ENCODE measurements around the gene CCDC177. TPM values are rescaled to one million over a fixed set of nuclear protein-coding genes. Genes with fewer than 3 reads are reported as not detected.

The CCDC177 gene
- total and polyA plus RNA-seq, 8 donors = 0.03 to 0.25 (median 0.18) TPM; not detected in 5

GRCh38 chr14:69535230-69535848, 39.3 kb downstream of the CCDC177 start:
- TF ChIP-seq POLR2AphosphoS5 (IDR thresholded peaks at IDR 0.05) (no peak), CTCF (IDR thresholded peaks at IDR 0.05) (peak in 3 of 7 experiments; percentile 29 to 46 (median 30))
- peak; percentile 37 to 78 for DNase-seq
- H3K4me1 ChIP-seq = peaks cover 4 to 10% (median 5%) of the 10 kb centered on the region in 4 donors
- H3K36me3 ChIP-seq = no peaks in the 10 kb centered on the region
- H3K4me3 ChIP-seq = no peak overlapping the region
- 0 to 5% (median 2%) methylated on average over 4 of the region's 4 CpGs for WGBS, 5 donors
- no peak overlapping the region for H3K27ac ChIP-seq
- intact Hi-C loops (cut with DNase I; ENCODE audit: low total_unique reads) = no loop called here
- peaks cover 0 to 16% (median 0%) of the 10 kb centered on the region in 3 donors for H3K27me3 ChIP-seq
- no peaks in the 10 kb centered on the region for H3K9me3 ChIP-seq

- peaks cover 0 to 37% (median 0%) of the 10 kb centered on the region in 3 donors for H3K27me3 ChIP-seq
- H3K9me3 ChIP-seq = no peaks in the 10 kb centered on the region
- DNase-seq = peak in 1 of 2 donors; percentile 82
- intact Hi-C loops (cut with DNase I; ENCODE audit: low total_unique reads) = no loop called here
- peak in 1 of 3 donors; percentile 16 for TF ChIP-seq POLR2AphosphoS5 (IDR thresholded peaks at IDR 0.05)
- TF ChIP-seq POLR2A (IDR thresholded peaks at IDR 0.05) = no peak
- H3K4me1 ChIP-seq = peaks cover 4 to 10% (median 5%) of the 10 kb centered on the region in 4 donors
- H3K4me3 ChIP-seq = no peak overlapping the region
- peak overlapping the region in 3 of 5 donors; percentile 18 to 40 (median 20) for H3K27ac ChIP-seq
- H3K36me3 ChIP-seq = no peaks in the 10 kb centered on the region
- 15 to 36% (median 24%) methylated on average over 3 of the region's 3 CpGs for WGBS, 5 donors
Observed at GRCh38 chr14:69532561-69533340, 41.9 kb downstream of the CCDC177 start.

- TF ChIP-seq EP300 (IDR thresholded peaks at IDR 0.05) (no peak), POLR2AphosphoS5 (IDR thresholded peaks at IDR 0.05) (no peak), CTCF (IDR thresholded peaks at IDR 0.05) (no peak), POLR2A (IDR thresholded peaks at IDR 0.05) (no peak)
- peaks cover 0 to 41% (median 0%) of the 10 kb centered on the region in 3 donors for H3K27me3 ChIP-seq
- intact Hi-C loops (cut with DNase I; ENCODE audit: low total_unique reads) = no loop called here
- H3K9me3 ChIP-seq = no peaks in the 10 kb centered on the region
- no peak overlapping the region for H3K4me3 ChIP-seq
- H3K27ac ChIP-seq = no peak overlapping the region
- peaks cover 4 to 10% (median 5%) of the 10 kb centered on the region in 4 donors for H3K4me1 ChIP-seq
- 35 to 48% (median 41%) methylated on average over 3 of the region's 3 CpGs for WGBS, 5 donors
- no peak for DNase-seq
- H3K36me3 ChIP-seq = no peaks in the 10 kb centered on the region
Observed at GRCh38 chr14:69531135-69531534, 43.5 kb downstream of the CCDC177 start.

GRCh38 chr14:69530095-69530494, 44.6 kb downstream of the CCDC177 start:
- Histone ChIP-seq H3K9me3 (no peaks in the 10 kb centered on the region), H3K36me3 (no peaks in the 10 kb centered on the region), H3K4me1 (peaks cover 0 to 10% (median 2%) of the 10 kb centered on the region in 4 donors), H3K4me3 (no peak overlapping the region), H3K27me3 (peaks cover 0 to 42% (median 0%) of the 10 kb centered on the region in 3 donors), H3K27ac (no peak overlapping the region)
- DNase-seq = no peak
- TF ChIP-seq EP300 (IDR thresholded peaks at IDR 0.05) = no peak
- TF ChIP-seq POLR2A (IDR thresholded peaks at IDR 0.05) = no peak
- no peak for TF ChIP-seq CTCF (IDR thresholded peaks at IDR 0.05)
- TF ChIP-seq POLR2AphosphoS5 (IDR thresholded peaks at IDR 0.05) = no peak
- WGBS, 5 donors = 41 to 58% (median 54%) methylated on average over 4 of the region's 4 CpGs
- intact Hi-C loops (cut with DNase I; ENCODE audit: low total_unique reads) = no loop called here

Measured in stomach (tissue), 9 donors.